HepG2 (cell line): ENCODE data around the gene AP1AR. TPM values are rescaled to one million over a fixed set of nuclear protein-coding genes. Genes with fewer than 3 reads are reported as not detected.

Experiments used
- ATM ChIP-seq: fragments of 450-650 bp; IDR thresholded peaks from 2 replicates; pipeline ENCODE4 v1.7.1; 2017; ENCODE audit warnings: mild to moderate bottlenecking, borderline replicate concordance
- MED1 ChIP-seq: sonication (generic); formaldehyde crosslinking; IDR thresholded peaks from 2 replicates; pipeline ENCODE4 v1.4.0; 2020; ENCODE audit warnings: missing genetic modification reagents
- MEIS2 ChIP-seq: sonication (generic); formaldehyde crosslinking; IDR thresholded peaks from 2 replicates; pipeline ENCODE4 v1.9.0; 2021; ENCODE audit warnings: mild to moderate bottlenecking, missing genetic modification reagents
- NFIB ChIP-seq: sonication (generic); formaldehyde crosslinking; IDR thresholded peaks from 2 replicates; pipeline ENCODE4 v1.9.0; 2021; ENCODE audit warnings: missing genetic modification reagents, mild to moderate bottlenecking, borderline replicate concordance
- PAF1 ChIP-seq: IDR thresholded peaks from 2 replicates; pipeline ENCODE4 v1.6.1; 2016; ENCODE audit warnings: missing genetic modification reagents, missing compliant biosample characterization
- REPIN1 ChIP-seq: sonication (generic); formaldehyde crosslinking; IDR thresholded peaks from 2 replicates; pipeline ENCODE4 v1.8.0; 2022; ENCODE audit warnings: missing genetic modification reagents, low read depth, mild to moderate bottlenecking, borderline replicate concordance
- SATB2 ChIP-seq: sonication (generic); formaldehyde crosslinking; IDR thresholded peaks from 2 replicates; pipeline ENCODE4 v1.5.0; 2020; ENCODE audit warnings: missing genetic modification reagents
- SP2 ChIP-seq: sonication (generic); formaldehyde crosslinking; IDR thresholded peaks from 2 replicates; pipeline ENCODE4 v1.5.1; 2020; ENCODE audit warnings: mild to moderate bottlenecking, missing genetic modification reagents
- SRY ChIP-seq: sonication (generic); formaldehyde crosslinking; IDR thresholded peaks from 2 replicates; pipeline ENCODE4 v1.8.0; 2022; ENCODE audit warnings: mild to moderate bottlenecking, missing genetic modification reagents
- ZBTB7B ChIP-seq: sonication (generic); formaldehyde crosslinking; IDR thresholded peaks from 2 replicates; pipeline ENCODE4 v1.4.0; 2020; ENCODE audit warnings: missing genetic modification reagents
- ZFP1 ChIP-seq: IDR thresholded peaks from 2 replicates; pipeline ENCODE4 v1.6.1; 2016
- ZNF225 ChIP-seq: sonication (generic); formaldehyde crosslinking; IDR thresholded peaks from 2 replicates; pipeline ENCODE4 v1.4.0; 2020; ENCODE audit warnings: mild to moderate bottlenecking, missing genetic modification reagents
- ZNF24 ChIP-seq: fragments of 450-650 bp; IDR thresholded peaks from 2 replicates; pipeline ENCODE4 v1.6.1; 2017; ENCODE audit warnings: antibody characterized with exemption, mild to moderate bottlenecking
- ZNF253 ChIP-seq: sonication (generic); formaldehyde crosslinking; IDR thresholded peaks from 2 replicates; pipeline ENCODE4 v1.8.0; 2022; ENCODE audit warnings: mild to moderate bottlenecking, missing genetic modification reagents, borderline replicate concordance
- ZNF260 ChIP-seq: sonication (generic); formaldehyde crosslinking; IDR thresholded peaks from 2 replicates; pipeline ENCODE4 v1.4.0; 2020; ENCODE audit warnings: missing genetic modification reagents, low read depth, mild to moderate bottlenecking, borderline replicate concordance
- ZNF292 ChIP-seq: sonication (generic); formaldehyde crosslinking; IDR thresholded peaks from 2 replicates; pipeline ENCODE4 v1.8.1; 2022; ENCODE audit warnings: mild to moderate bottlenecking, low read depth, missing genetic modification reagents, borderline replicate concordance
- ZNF335 ChIP-seq: sonication (generic); formaldehyde crosslinking; IDR thresholded peaks from 2 replicates; pipeline ENCODE4 v1.4.0; 2020; ENCODE audit warnings: missing genetic modification reagents
- ZNF432 ChIP-seq: sonication (generic); formaldehyde crosslinking; IDR thresholded peaks from 2 replicates; pipeline ENCODE4 v1.5.0; 2020; ENCODE audit warnings: missing genetic modification reagents, mild to moderate bottlenecking, borderline replicate concordance
- ZNF703 ChIP-seq: sonication (generic); formaldehyde crosslinking; IDR thresholded peaks from 2 replicates; pipeline ENCODE4 v1.5.1; 2020; ENCODE audit warnings: missing genetic modification reagents, mild to moderate bottlenecking, moderate library complexity, borderline replicate concordance
- ZNF775 ChIP-seq: sonication (generic); formaldehyde crosslinking; IDR thresholded peaks from 2 replicates; pipeline ENCODE4 v1.4.0; 2020; ENCODE audit warnings: missing genetic modification reagents, mild to moderate bottlenecking, moderate library complexity, borderline replicate concordance
- polyA plus RNA-seq, 8 experiments: library from polyadenylated mRNA; depleted of rRNA in 3 of 8; stranded (reverse) in 7 of 8; unstranded in 1 of 8; fragments of >200 nt; fragmentation: Illumina TruSeq in 4 of 8; extraction: Trizol in 4 of 8; gene quantifications; 2 replicates each; pipeline versions ENCODE4 v1.2.1 to v1.2.3, GENCODE V29; 2011 to 2016; ENCODE audit warnings: low read depth in 4 of 8, missing spikeins in 1 of 8, mixed read lengths in 1 of 8; ENCODE audit not compliant: insufficient read depth in 1 of 8
- total RNA-seq, 5 experiments: library from RNA; depleted of rRNA; stranded (reverse); fragments of >200 nt; fragmentation: Illumina TruSeq; extraction: Trizol; gene quantifications; 2 replicates each; pipeline ENCODE4 v1.2.3, GENCODE V29; 2016; ENCODE audit warnings: low read depth in 1 of 5
- TF ChIP-seq, protein P1 (sequence below): fragments of 450-650 bp; IDR thresholded peaks from 2 replicates; pipeline ENCODE4 v1.6.1; 2017
- TF ChIP-seq, protein P2 (sequence below): IDR thresholded peaks from 2 replicates; pipeline ENCODE4 v1.6.1; 2016; ENCODE audit warnings: mild to moderate bottlenecking
- TF ChIP-seq, protein P3 (sequence below): sonication (generic); formaldehyde crosslinking; IDR thresholded peaks from 2 replicates; pipeline ENCODE4 v1.8.0; 2023; ENCODE audit warnings: mild to moderate bottlenecking, missing genetic modification reagents
- TF ChIP-seq, protein P4 (sequence below): IDR thresholded peaks from 2 replicates; pipeline ENCODE4 v1.6.1; 2016; ENCODE audit warnings: missing compliant biosample characterization, missing genetic modification reagents, borderline replicate concordance
- TF ChIP-seq, protein P5 (sequence below): IDR thresholded peaks from 2 replicates; pipeline ENCODE4 v1.6.1; 2016; ENCODE audit warnings: missing genetic modification reagents, missing compliant biosample characterization

The AP1AR gene
- total and polyA plus RNA-seq, 2 of the 13 experiments (the other 11 are each of a cell fraction or from before 2014, with no cell fraction given), result 24.9 to 39.9 TPM

DNA sequence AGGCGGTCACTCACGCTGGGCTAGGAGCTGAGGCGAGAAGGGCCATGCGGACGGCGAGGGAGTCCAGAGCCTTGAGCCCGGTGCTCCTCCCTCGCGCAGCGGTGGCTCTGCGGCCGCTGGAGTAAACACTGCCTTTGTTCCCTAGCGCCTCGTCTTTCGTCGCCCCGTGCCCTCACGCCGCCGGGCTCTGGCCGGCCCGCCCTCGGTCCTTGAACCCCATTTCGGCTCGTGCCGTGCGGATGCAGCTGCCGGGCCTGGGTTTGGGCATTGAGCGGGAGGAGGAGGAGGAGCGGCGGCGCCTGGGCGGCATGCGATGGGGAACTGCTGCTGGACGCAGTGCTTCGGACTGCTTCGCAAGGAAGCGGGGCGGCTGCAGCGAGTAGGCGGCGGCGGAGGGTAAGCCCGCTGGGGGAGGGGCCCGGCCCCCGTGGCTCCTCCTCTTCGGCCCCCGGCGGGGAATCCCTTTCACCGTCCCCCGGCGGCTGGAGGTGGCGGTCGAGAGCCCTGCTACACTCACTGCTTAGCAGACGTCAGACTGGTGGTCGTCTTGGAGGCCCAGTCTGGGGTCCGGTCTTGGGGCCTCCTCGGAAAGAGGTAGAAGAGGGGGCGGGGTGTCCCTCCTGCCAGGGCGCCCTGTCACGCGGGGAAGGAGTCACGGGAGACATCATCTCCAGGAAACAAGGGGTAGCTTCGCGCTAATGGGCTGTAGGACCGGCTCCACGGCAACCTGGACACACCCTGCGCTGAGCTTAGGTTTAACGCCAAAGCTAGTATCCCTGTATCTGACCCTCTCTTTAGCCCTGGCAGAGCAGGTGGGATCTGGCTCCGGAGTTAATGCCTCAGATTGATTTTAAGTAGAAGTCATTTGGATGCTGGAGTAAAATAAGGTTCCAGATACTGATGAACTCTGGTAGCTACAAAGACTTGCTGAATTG is at the start of gene AP1AR (continued):
- TF ChIP-seq, protein P1, sequence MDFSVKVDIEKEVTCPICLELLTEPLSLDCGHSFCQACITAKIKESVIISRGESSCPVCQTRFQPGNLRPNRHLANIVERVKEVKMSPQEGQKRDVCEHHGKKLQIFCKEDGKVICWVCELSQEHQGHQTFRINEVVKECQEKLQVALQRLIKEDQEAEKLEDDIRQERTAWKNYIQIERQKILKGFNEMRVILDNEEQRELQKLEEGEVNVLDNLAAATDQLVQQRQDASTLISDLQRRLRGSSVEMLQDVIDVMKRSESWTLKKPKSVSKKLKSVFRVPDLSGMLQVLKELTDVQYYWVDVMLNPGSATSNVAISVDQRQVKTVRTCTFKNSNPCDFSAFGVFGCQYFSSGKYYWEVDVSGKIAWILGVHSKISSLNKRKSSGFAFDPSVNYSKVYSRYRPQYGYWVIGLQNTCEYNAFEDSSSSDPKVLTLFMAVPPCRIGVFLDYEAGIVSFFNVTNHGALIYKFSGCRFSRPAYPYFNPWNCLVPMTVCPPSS, result no peak
- TF ChIP-seq ZNF253 (CRISPR knock-in tag) (no peak), ZFP1 (CRISPR knock-in tag) (no peak), MEIS2 (peak; percentile 64; the same call in 1 of the 2 replicates), MED1 (no peak; the same call in 1 of the 2 replicates), PAF1 (CRISPR knock-in tag) (no peak), SATB2 (CRISPR knock-in tag) (no peak), REPIN1 (CRISPR knock-in tag) (peak; percentile 40; the same call in 1 of the 2 replicates), ZNF703 (CRISPR knock-in tag) (no peak), ZBTB7B (CRISPR knock-in tag) (0 out of 2 replicates have a peak, but pooled peaks have one; percentile 53), ATM (no peak), SRY (CRISPR knock-in tag) (peak; percentile 86; the same call in 1 of the 2 replicates), ZNF292 (CRISPR knock-in tag) (peak; percentile 43; the same call in 1 of the 2 replicates), ZNF432 (no peak), SP2 (CRISPR knock-in tag) (peak; percentile 58), ZNF225 (CRISPR knock-in tag) (peak; percentile 89; the same call in 1 of the 2 replicates), ZNF24 (no peak), ZNF260 (CRISPR knock-in tag) (no peak), NFIB (no peak), ZNF335 (CRISPR knock-in tag) (no peak; the same call in 1 of the 2 replicates), ZNF775 (peak; percentile 76; the same call in 1 of the 2 replicates)
- TF ChIP-seq, protein P2, sequence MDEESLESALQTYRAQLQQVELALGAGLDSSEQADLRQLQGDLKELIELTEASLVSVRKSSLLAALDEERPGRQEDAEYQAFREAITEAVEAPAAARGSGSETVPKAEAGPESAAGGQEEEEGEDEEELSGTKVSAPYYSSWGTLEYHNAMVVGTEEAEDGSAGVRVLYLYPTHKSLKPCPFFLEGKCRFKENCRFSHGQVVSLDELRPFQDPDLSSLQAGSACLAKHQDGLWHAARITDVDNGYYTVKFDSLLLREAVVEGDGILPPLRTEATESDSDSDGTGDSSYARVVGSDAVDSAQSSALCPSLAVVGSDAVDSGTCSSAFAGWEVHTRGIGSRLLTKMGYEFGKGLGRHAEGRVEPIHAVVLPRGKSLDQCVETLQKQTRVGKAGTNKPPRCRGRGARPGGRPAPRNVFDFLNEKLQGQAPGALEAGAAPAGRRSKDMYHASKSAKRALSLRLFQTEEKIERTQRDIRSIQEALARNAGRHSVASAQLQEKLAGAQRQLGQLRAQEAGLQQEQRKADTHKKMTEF (CRISPR knock-in tag), result peak; percentile 90; the same call in 1 of the 2 replicates
- TF ChIP-seq, protein P3, sequence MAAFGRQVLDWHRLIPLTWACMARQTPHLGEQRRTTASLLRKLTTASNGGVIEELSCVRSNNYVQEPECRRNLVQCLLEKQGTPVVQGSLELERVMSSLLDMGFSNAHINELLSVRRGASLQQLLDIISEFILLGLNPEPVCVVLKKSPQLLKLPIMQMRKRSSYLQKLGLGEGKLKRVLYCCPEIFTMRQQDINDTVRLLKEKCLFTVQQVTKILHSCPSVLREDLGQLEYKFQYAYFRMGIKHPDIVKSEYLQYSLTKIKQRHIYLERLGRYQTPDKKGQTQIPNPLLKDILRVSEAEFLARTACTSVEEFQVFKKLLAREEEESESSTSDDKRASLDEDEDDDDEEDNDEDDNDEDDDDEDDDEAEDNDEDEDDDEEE (CRISPR knock-in tag), result peak; percentile 79; the same call in 1 of the 2 replicates
- TF ChIP-seq, protein P4, sequence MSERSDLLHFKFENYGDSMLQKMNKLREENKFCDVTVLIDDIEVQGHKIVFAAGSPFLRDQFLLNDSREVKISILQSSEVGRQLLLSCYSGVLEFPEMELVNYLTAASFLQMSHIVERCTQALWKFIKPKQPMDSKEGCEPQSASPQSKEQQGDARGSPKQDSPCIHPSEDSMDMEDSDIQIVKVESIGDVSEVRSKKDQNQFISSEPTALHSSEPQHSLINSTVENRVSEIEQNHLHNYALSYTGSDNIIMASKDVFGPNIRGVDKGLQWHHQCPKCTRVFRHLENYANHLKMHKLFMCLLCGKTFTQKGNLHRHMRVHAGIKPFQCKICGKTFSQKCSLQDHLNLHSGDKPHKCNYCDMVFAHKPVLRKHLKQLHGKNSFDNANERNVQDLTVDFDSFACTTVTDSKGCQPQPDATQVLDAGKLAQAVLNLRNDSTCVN (CRISPR knock-in tag), result peak; percentile 54; the same call in 1 of the 2 replicates
- TF ChIP-seq, protein P5, sequence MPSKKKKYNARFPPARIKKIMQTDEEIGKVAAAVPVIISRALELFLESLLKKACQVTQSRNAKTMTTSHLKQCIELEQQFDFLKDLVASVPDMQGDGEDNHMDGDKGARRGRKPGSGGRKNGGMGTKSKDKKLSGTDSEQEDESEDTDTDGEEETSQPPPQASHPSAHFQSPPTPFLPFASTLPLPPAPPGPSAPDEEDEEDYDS, result no peak; the same call in none of the 2 replicates
